Measurements from ENCODE around the gene LCE1A.

The LCE1A gene

GRCh38 chr1:152870831-152871730 is 43.8 kb downstream of the LCE1A start:
- no peak for FAIRE-seq

DNA sequence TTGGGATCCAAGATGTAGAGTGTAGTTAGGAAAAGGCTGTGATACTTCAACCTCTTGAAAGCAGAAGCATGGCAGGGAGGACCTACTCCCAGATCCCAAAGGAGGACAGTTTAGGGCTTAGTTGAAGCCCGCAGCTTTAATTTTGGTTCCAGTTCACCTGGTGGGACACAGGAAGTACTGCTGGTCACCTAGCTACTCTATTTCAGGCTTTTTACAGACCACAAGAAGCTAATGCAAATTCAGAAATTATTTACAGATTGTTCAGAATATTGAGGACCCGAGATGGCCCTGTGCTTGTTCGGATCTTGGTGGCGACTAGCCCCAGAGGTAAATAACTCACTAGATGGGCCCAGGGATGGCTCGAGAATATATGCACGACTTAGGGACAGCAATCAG is 44.5 kb downstream of the LCE1A start:
- FAIRE-seq, result no peak

- no peak for FAIRE-seq
Observed at GRCh38 chr1:152873495-152873894, 46.2 kb downstream of the LCE1A start.

DNA sequence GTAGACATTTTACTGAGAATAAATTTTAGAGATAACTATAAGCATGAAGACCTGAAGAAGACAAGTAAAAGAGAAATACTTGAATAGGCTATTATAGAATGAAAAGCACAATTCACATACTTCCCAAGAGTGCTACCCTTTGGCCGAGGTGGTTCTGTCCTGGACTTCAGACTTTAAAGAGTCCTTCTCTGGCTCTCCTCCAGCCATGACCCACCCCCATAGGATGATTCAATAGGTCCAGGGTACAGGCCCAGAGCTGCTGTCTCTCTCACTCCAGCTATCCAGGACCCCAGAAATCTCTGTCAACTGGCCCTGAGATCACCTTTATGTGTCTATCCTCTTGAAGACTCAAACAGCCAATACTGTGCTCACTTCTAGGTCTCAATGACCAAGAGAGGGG is 49.6 kb downstream of the LCE1A start:
- no peak for FAIRE-seq
